Measurements from ENCODE around the gene BBS10. TPM values are rescaled to one million over a fixed set of nuclear protein-coding genes. Genes with fewer than 3 reads are reported as not detected.
"Not testable (repeated sequence)": the region's sequence is repeated elsewhere in the genome, so short reads cannot be mapped to it uniquely, and the experiment has no call there.

Gene BBS10
- total RNA-seq, 1 donor from 2014 or later: 8.5 TPM

- DNase-seq (ENCODE audit: low spot score): no peak
These were observed 18.6 kb downstream of the BBS10 start for GRCh38 chr12:76329606-76330005.

- no peak for DNase-seq (ENCODE audit: low spot score)
These were observed 19.1 kb downstream of the BBS10 start for GRCh38 chr12:76329159-76329558.

GRCh38 chr12:76319595-76320319, 28.5 kb downstream of the BBS10 start:
- DNase-seq (ENCODE audit: low spot score): not testable (repeated sequence)

DNA sequence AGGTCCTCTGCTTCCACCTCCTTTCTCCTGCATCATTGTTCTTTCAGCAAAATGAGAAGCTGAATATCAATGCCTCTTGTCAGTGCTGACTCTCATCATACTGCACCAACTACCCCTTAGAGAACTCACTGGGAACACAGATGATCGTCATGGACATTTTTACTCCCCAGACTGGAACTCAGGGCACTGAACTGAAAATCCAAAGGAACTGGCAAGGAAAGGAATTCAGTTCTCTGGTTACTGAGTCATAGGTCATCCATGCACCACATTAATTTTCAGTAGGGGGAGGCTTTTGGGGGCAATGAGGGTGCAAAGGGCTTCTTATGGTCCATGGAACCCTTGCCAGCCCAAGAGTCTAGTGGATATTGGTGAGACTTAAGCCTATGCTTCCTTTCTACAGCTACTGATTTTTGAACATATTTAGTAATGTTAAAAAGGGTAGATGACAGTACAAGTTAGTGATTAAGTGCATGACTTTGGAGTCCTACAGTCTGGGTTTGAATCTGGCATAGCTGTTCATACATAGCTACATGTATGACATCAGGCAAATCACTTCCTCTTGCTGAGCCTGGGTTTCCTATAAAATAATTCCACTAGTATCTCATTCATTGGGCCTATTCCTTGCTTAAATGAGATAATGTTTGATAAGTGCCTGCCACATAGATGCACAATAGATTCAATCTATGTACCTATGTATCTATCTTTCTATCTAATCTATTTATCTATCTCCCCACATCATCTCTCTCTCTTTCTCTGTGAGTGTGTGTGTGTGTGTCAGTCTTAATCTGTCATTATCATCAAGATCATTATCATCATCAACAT, 29.2 kb downstream of the BBS10 start:
- no peak for DNase-seq (ENCODE audit: low spot score)

DNA sequence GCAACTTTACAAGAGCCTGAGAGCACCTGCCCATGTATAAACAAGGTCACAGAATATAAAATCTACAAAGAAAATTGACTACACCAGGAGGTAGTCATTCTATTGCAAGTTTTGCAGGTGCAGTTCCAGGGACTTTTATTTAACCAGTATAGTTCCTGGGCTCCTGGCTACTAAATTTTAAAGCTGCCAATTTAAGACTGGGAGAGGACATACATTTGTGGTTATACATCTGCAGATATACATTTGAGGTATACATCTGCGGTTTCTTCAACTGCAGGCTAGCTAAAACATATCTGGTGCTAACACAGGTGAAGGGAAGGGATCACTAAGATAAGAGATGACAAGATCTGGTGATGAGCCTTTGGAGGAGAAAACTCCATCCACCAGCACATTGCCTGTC, 30.2 kb downstream of the BBS10 start:
- DNase-seq (ENCODE audit: low spot score): no peak

GRCh38 chr12:76316468-76316867, 31.7 kb downstream of the BBS10 start:
- DNase-seq (ENCODE audit: low spot score): no peak

GRCh38 chr12:76313299-76313698, 34.9 kb downstream of the BBS10 start:
- DNase-seq (ENCODE audit: low spot score): no peak

- DNase-seq (ENCODE audit: low spot score): no peak
These were observed 35.9 kb downstream of the BBS10 start for GRCh38 chr12:76312315-76312714.

- DNase-seq (ENCODE audit: low spot score): no peak
These were observed 36.4 kb downstream of the BBS10 start for GRCh38 chr12:76311796-76312195.

DNA sequence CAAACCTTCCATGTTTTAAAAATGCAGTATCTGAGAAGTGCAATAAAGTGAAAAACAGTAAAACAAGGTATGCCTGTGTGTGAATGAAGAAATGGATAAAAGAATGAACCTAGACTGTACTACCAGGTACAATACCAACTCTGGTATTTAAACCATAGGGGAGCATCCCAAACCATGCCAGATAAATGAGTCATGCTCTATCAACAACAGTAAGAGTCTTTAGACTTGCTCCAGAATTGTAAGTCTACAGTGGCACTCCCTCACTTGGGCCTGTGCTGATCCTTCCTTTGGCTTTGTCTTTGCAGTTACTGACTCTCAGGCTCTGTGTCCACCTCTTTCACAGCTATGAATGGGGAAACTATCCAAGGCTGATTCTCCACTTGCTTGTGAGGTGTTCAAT, 38.1 kb downstream of the BBS10 start:
- no peak for DNase-seq (ENCODE audit: low spot score)

GRCh38 chr12:76308866-76309265, 39.3 kb downstream of the BBS10 start:
- DNase-seq (ENCODE audit: low spot score): no peak

GRCh38 chr12:76307083-76307482, 41.1 kb downstream of the BBS10 start:
- no peak for DNase-seq (ENCODE audit: low spot score)

- DNase-seq (ENCODE audit: low spot score): no peak
These were observed 44.2 kb downstream of the BBS10 start for GRCh38 chr12:76303989-76304460.

DNA sequence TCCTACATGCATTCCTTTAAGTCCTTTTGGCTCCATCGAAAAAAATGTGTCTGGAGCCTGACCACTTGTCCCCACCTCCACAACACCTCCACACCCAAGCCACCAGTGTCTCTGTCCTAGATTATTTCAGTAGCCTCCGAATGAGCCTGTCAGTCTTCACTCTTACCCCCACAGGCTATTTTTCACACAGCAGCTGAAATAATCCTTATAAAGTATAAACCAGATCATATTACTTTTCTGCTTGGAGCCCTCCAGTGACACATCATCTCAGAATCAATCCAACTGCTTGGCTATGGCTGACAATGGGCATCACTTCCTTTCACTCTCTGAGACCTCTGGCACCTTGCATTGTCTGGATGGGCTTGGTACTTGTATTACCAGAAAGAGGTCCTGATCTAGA, 44.9 kb downstream of the BBS10 start:
- no peak for DNase-seq (ENCODE audit: low spot score)

DNA sequence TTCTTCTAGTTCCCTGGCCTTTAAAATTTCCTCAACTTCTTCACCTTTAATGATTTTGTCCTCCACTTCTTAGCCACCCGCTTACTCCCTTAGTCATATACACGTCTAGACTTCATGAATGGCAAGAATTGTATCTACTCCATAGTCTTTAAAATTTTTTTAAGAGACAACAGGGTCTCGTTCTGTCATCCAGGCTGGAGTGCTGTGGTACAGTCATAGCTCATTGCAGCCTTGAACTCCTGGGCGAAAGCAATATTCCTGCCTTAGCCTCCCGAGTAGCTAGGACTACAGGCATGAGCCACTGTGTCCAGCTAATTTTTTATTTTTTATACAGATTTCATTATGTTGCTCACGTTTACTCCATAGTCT, 47.9 kb downstream of the BBS10 start:
- DNase-seq (ENCODE audit: low spot score): no peak

- DNase-seq (ENCODE audit: low spot score): no peak
These were observed 48.5 kb downstream of the BBS10 start for GRCh38 chr12:76299536-76300296.

Other genes with a start within 250 kb of the BBS10 start
- 62.2 TPM for gene OSBPL8, start 211.4 kb upstream of the BBS10 start, total RNA-seq

Data from mucosa of gallbladder (tissue), 1 donor.